ENCODE data around the gene ARID4B.

- no peak for TF ChIP-seq POLR2A (IDR thresholded peaks at IDR 0.05)
- TF ChIP-seq CTCF (IDR thresholded peaks at IDR 0.05), result no peak
These were observed 176.9 kb downstream of the ARID4B start for GRCh38 chr1:235151033-235151432.

Measured in lower leg skin (tissue), 3 donors.